HL-60/S4 (cell line): ENCODE results near the gene LRIG2.
"Not testable (repeated sequence)": the region's sequence is repeated elsewhere in the genome, so short reads cannot be mapped to it uniquely, and the experiment has no call there.

ENCODE experiments used
- in situ Hi-C: fragments of 300-500 bp; cut with MboI; formaldehyde crosslinking; loops from 2 replicates; pipeline ENCODE4 v1.14.3; 2022; ENCODE audit warnings: low sequenced_read_pairs

Gene LRIG2

DNA sequence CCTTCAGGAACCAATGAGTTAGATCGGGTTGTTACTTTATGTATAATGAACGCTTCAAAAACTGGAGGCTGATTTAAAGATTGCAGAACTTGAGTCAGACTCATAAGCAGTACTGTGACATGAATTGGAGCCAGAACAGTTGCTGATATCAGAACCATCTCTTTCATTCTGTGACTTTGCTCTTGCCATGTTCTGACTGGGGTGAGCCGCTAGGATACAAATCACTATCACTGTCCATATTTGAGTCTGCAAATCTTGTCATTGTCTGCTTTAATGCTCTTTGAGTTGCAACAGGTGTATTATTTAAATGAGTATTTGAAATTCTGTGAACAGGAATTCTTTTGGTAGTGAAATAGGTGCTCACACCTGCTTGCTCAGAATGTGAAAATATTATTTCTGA, 52.5 kb downstream of the LRIG2 start:
- in situ Hi-C loops = no loop called here

DNA sequence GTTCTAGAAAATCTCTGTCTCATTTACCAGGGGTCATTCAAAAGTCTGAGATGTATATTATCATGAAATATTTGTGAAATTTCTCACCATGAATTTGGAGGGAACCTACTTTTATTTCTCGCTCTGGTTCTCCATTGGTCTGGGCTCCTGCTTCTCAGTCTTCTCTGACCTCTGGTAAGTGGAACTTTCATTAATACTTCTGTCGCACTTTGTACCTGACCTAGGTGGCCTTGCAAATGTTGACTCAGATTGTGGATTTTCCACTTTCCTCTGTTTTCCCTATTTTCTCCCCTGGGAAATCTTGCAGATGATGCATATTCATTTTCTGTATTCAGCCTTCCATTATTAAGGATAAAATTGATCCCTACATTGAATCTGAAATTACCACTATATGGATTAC, 53.2 kb downstream of the LRIG2 start:
- in situ Hi-C loops = no loop called here

DNA sequence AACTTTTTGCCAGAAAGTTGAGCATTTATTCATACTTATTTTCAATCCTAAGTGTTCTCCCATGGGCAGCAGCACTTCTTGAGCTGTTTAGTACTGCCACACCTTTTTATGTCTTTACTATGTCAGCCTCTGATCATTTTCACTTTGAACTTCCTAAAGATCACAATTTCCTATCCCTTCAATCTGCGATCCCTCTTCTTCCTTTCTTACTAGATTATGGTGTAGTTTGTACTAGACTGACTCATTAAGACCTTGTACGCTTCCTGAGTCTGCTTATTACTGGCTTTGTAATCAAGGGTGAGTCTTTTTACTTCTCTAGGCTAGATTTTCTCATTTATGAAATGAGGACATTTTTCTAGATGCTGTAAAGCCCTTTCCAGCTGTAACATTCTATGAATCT, 55.1 kb downstream of the LRIG2 start:
- in situ Hi-C loops = no loop called here

DNA sequence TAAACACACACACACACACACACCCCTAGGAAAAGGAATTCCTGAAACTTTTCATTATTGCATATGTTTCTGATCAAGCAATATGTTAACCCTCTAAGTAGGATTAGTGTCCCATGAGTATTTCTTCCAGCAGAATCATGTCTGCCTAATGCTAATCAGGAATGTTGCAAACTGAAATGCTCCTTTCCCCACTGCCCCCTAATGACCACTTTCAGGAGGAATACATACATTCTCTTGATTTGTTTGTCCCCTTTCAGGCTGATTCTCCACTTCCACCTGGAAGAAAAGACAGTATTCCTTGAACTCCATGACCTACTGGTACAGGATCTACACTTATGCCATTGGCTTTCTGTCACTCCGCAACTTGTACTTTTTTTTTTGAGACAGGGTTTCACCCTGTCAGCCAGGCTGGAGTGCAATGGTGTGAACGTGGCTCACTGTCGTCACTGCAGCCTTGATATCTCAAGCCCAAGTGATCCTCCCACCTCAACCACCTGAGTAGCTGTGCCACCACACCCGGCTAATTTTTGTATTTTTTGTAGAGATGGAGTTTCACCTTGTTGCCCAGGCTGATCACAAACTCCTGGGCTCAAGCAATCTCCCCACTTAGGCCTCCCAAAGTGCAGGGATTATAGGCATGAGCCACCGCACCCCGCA, 56.7 kb downstream of the LRIG2 start:
- in situ Hi-C loops = no loop called here

DNA sequence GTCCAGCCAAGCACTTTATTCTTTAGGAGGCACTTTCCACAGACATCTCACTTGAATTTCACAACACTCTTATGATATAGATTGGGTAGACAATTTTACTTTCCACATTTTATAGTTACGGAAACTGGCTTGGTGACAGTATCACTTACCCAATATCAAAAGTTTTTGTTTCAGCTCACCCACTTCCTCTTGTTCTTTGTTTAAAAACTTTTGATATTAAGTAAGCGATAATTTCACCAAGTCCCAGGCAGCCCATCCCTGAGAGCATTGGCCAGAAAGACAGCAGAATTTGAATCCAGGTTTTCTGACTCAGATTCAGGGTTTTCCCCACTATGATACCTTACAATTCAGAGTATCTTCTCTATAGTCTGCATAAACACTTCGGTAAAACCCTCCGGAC, 60.0 kb downstream of the LRIG2 start:
- in situ Hi-C loops = no loop called here

DNA sequence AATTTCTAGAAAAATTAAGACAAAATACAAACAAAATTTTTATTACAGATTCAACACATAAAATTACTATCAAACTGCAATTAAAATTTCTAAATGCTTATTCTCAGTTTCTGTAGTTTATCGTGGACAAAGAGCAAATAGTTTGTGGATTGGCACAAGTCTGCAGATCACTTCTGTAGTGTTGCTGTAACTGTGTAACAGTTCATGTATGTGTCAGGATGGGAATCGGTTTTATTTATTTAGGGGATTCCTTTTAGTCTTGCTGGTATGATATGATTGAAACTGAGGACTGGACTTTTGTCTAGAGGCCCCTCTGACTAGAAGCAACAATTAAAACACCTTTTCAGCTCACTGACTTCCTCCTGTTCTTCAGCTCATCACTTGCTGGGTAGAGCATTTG, 60.8 kb downstream of the LRIG2 start:
- in situ Hi-C loops = no loop called here

DNA sequence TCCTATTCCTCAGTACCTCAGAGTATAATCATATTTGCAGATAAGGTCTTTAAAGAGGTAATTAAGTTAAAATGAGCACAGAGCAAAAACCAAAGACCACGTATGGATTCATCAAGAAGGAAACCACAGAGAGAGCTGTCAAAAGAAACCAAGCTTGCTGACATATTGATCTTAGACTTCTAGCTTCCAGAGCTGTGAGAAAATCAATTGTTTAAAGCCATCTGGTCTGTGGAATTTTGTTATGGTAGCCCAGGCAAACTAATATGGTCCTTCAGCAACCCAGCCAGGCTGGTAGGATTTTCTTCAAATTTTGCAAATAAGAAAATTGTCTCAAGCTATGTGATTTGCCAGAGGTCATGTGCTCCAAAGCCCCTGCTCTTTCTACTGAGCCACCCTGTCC, 62.5 kb downstream of the LRIG2 start:
- in situ Hi-C loops = no loop called here

DNA sequence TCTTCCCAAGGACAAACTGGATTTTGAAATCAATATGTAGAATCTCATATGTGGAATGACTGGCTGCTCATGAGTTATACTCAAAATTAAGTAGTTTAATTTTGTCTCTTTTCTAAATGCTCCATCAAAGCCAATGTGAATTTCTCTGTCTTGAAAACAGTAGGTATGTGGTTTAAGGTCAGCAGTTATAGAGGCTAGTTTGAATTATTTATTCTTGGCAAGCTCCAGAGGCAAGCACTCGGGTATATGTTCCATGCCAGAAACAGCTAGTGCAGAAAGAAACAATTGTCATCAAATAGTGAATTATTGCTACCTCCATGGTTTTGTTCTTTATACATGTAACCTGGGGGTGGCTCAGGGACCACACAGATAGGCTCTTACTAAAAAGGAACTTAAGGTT, 63.5 kb downstream of the LRIG2 start:
- in situ Hi-C loops = no loop called here

DNA sequence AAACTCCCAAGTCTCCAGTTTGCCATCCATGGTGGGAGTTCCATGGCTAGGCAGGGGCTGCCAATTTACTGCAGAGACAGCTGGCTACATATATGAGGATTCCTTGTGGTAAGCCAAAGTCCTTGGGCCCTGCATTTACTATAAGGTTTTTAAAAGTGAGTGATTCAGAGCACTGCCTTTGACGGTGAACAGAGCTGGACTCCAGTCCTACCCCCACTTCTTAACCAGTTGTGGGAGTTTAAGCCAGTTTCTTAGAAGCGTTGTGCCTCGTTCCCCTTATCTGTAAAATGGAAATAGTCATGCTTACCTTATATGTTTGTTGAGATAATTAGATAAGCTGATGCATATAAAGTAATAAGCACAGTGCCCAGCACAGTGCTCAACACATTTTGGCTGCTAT, 64.6 kb downstream of the LRIG2 start:
- in situ Hi-C loops = no loop called here

DNA sequence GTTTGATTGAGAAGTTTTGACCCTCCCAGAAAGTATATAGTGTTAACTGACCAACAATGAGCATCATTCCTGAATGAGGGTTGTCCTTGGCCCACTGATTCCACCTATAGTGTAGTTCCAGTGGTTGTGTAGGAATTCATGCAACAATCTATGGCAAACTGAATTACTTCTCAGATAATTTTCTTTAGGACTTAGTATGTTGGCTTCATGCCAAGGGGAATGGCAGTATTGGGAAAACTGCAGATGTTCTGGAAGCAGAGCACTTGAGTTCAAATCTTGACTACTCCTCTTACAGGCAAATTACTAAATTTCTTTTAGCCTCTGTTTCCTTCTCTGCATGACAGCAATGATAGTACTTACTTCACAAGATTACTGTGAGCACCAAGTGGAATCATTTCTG, 65.8 kb downstream of the LRIG2 start:
- in situ Hi-C loops = no loop called here

DNA sequence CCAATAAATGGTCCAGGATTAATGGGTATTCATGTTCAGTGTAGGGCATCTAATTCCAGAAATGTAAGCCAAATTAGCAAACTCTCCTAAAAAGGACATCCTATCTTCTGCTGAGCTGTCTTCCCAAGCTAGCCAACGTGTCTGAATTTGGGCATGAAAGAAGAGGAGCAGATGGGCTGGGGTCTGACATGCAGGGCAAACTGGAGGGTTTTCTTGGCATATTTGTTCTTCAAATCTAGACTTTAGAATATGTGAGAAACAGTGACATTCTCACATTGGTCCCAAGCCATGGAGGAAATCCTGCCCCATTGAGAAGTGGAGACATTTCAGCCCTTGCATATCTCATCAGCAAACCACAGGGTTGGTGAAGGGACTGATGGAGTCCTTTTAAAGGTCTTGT, 67.2 kb downstream of the LRIG2 start:
- in situ Hi-C loops = loop anchor here (10.0 kb wide), 1 partner anchor 545 kb away; no protein-coding TSS in a partner anchor

DNA sequence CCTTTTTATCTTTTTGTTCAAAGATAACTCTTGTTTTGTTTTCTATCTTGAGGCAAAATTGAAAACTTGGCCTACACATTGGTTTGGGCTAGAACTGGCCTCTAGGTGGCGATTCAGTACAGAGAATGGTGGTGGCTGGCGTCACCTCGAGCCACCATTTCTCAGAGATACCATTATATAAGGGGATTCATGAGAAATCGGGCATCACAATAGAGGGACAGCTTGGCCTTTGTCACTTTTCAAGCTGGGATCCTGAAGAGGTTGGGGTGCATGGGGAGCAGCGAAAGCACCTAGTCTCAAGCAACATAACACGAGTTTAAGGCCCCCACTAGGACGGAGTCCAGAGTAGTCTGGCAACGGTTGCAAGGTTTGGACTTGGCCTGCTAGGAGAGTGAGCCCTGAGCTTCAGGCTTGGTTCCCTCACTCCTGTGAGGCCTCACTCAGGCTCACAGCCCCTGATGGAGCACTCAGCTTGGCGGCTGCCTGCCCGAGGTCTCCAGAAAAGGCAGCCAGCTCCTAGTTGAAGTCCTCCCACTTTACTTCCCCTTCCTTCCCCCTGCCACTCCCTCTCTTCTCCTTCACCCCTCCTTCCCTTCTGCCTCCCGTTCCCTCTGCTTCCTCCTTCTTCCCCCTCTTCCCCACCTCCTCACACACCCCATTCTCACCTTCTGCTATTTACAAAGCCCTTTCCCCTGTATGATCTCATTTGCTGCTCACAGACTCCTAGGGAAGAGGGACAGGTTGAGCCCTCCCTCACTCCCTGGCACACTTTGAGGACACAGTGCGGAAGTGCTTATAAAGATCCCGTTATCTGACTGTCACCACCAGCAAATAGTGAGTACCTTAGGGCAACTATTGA, 67.8 kb downstream of the LRIG2 start:
- in situ Hi-C loops = loop anchor here (10.0 kb wide), 1 partner anchor 544 kb away; no protein-coding TSS in a partner anchor

DNA sequence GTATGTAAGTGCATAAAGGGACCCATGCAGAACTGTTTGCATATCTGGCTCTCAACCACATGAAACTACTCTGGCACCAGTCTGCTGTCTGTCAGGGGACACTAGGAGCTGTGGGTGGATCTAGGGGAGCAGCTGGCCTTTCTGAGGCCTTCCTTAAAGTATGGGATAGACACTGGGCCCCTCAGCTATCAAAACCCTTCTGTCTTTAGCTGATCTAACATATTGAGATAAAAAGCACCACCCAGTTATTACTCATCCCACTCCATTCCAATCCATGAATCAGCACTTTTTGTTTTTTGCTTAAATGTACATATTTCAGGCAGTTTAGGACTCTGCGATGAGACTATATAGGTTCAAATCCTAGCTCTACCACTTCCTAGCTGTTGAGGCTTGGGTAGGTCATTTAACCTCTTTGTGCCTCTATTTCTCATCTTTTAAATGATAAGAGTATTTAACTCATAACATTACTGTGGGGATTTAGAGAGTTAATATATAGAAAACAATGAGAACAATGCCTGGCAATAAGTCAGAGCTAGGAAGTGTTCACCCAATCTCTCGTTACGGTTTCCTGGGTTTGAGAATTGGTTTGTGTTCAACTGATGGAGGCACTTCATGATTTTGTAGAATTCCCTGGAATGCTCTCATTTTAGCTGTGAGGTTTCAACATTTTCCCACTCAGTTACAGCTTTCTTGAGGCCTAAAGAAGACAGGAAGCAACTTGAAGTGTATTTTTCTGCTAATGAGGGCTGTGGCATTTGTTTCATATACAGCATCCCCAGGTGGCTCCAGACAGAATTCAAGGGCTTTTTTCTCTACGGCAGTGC, 68.9 kb downstream of the LRIG2 start:
- in situ Hi-C loops = loop anchor here (10.0 kb wide), 1 partner anchor 543 kb away; no protein-coding TSS in a partner anchor

DNA sequence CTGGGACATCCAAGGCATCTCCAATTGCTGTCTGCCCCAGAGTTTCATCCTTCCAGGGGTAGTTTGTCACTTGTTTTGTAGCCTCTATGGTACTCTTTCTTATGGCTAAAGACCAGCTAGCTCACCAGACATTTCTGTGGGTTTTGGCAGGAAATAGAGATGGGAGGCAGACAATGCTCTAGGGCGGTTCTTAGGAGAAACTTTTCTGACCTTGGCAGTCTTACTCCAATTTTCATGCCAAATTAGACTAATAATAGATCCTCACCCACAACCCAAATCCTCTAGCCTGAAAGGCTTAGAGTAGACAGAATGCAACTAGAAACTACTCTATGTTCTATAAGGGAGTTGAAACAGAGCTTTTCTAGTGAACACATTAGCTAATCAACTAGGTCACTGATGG, 69.8 kb downstream of the LRIG2 start:
- in situ Hi-C loops = loop anchor here (10.0 kb wide), 1 partner anchor 542 kb away; no protein-coding TSS in a partner anchor

DNA sequence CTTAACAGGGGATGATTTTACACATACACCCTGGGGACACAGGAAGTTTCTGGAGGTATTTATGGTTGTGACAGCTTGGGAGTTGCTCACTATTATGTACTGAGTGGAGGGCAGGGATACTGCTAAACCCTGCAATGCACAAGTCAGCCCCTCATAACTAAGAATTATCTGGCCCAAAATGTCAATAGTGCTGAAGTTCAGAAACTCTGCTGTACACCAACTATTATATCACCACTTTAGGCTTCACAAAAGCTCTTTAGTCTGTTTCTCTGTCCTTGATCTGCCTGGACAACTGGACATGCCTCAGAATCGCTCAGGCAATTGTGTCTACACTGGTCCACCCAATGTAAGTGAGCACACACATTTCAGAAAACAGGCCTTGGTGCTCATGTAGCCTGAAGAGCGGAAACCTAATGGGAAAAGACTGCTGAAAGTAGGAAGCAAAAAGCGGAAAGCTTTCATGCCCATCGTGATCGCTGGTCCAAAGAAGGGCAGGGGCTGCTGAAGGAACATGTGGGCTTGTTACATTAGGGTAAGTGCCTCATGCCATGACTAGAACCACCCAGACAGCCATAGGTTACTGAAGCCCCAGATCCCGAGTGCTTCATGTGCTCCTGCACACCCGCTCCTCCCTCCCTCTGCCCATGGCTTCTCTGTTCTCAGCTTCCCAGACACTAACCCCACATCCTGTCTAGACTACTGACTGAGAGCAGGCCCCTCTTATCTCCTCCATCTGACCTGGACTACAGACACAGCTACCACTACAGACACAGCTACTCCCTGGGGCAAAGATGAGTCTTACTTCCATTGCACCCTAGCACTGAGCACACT, 73.5 kb downstream of the LRIG2 start:
- in situ Hi-C loops = loop anchor here (10.0 kb wide), 1 partner anchor 538 kb away; no protein-coding TSS in a partner anchor

DNA sequence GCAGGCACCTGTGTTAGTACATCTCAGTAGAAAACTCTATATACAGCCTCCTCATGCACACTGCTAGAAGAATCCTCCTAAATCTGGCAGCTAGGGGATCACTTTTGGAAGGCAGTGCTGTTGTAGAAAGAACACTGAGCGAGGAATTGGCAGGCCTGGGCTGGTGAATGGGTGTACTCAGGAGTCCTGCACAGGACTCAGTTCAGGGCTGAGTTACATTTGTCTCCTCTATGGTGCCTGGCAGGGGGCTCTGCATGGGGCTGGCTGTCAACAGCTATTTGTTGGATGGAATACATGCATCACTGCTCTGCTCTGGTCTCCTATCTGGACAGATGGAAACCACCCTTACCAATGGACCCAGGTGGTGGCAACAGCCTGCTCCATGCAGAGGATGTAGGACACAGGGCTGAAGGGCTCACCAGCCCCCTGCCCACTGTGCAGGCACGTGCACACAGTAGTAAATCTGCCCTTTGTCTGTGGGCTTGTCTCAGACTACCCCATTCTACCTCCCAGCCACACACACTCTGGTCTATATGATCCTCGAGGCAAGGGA, 74.2 kb downstream of the LRIG2 start:
- in situ Hi-C loops = loop anchor here (10.0 kb wide), 1 partner anchor 538 kb away; no protein-coding TSS in a partner anchor

DNA sequence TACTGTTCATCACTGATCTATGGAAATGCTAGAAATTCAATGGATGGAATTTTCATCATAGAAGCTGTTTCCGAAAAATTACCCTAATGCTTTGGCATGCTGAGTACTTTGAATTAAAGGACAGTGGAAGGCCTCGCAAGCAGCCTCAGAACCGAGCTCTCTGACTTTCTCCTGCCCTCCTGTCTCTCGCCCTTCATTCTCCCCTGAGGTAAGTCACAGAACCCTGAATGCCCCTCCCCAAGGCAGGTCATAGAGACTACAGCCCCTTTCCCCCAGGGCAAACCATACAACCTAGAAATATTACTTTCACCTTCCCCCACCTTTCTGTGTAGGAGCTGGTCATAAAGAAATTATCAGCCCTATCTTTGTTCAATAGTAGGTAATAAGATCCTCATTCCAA, 74.8 kb downstream of the LRIG2 start:
- in situ Hi-C loops = loop anchor here (10.0 kb wide), 1 partner anchor 537 kb away; no protein-coding TSS in a partner anchor

DNA sequence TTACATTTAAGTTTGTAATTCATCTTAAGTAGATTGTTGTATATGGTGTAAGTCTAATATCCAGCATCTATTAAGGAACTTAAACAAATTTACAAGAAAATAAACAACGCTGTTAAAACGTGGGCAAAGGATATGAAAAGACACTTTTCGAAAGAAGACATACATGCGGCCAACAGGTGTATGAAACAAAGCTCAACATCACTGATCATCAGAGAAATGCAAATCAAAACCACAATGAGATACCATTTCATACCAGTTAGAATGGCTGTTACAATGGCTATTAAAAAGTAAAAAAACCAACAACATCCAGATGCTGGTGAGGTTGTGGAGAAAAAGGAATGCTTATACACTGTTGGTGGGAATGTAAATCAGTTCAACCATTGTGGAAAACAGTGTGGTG, 77.5 kb downstream of the LRIG2 start:
- in situ Hi-C loops = not testable (repeated sequence)

DNA sequence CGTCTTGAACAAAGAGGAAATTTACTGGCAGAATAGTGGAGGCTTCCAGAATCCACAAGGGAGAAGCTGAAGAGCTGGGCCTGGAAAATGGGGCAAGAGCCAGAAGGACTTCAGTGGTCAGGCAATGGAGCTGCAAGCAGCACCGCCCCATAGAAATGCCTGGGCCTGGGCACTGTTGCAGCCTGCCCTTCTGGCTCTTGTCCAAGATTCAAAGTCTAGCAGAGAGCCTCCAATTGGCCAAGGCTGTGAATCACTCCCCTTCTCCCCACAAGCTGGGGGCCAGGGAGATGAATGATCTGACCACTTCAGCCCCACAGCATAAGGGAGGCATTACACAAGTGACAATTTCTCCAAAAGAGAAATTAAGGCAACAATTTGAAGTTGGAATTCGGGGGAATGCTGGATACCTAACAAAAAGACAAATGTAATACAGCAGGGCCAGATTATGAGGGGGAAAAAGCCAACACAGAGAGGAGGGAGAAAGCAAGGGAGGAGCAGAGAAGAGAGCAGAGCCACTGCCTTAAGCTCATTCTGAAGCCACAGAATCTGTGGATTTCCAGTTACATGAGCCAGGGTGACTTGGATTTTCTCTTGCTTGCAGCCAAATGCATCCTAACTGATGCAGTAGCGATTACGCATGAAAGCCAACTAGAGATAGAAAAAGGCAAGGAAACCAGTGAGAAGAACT, 80.3 kb downstream of the LRIG2 start:
- in situ Hi-C loops = no loop called here
